ENCODE data around the gene LRP5. TPM values are rescaled to one million over a fixed set of nuclear protein-coding genes. Genes with fewer than 3 reads are reported as not detected.
"Not testable (repeated sequence)": the region's sequence is repeated elsewhere in the genome, so short reads cannot be mapped to it uniquely, and the experiment has no call there.

LRP5 gene
- total RNA-seq, 1 experiment from 2014 or later = 48.8 TPM

GRCh38 chr11:68433541-68433940 lies 121.2 kb downstream of the LRP5 start (continued):
- TF ChIP-seq IRF1 (CRISPR knock-in tag; IDR thresholded peaks at IDR 0.05) (no peak), ZMAT4 (CRISPR knock-in tag; IDR thresholded peaks at IDR 0.05) (no peak), ESRRA (CRISPR knock-in tag; IDR thresholded peaks at IDR 0.05; ENCODE audit: borderline replicate concordance) (no peak), ZNF671 (CRISPR knock-in tag; IDR thresholded peaks at IDR 0.05) (no peak), ZNF121 (CRISPR knock-in tag; IDR thresholded peaks at IDR 0.05) (no peak), NR1H2 (CRISPR knock-in tag; IDR thresholded peaks at IDR 0.05) (no peak), FOXJ3 (CRISPR knock-in tag; IDR thresholded peaks at IDR 0.05; ENCODE audit: borderline replicate concordance) (no peak), FOXP1 (CRISPR knock-in tag; IDR thresholded peaks at IDR 0.05; ENCODE audit: borderline replicate concordance) (no peak), USF2 (CRISPR knock-in tag; IDR thresholded peaks at IDR 0.05) (no peak), SP1 (CRISPR knock-in tag; conservative IDR thresholded peaks at IDR 0.05) (no peak)

- Mint-ChIP-seq H3K36me3 (peaks cover 21% of the 10 kb centered on the region), H3K9me3 (peaks cover 13% of the 10 kb centered on the region)
- CTCF ChIA-PET; POLR2A ChIA-PET; H3K4me3 Mint-ChIP-seq; DNase-seq (ENCODE audit: low spot score); H3K27ac Mint-ChIP-seq; H3K4me1 Mint-ChIP-seq; ATAC-seq; H3K27me3 Mint-ChIP-seq (ENCODE audit: low read depth): not testable (repeated sequence)
Observed at GRCh38 chr11:68434159-68434558, 121.8 kb downstream of the LRP5 start.

- Mint-ChIP-seq H3K27me3 (ENCODE audit: low read depth) (no peaks in the 10 kb centered on the region), H3K27ac (peak overlapping the region; percentile 80; the same call in 1 of the 2 replicates), H3K4me3 (no peak overlapping the region), H3K36me3 (peaks cover 2% of the 10 kb centered on the region; the same call in 1 of the 2 replicates), H3K4me1 (peaks cover 10% of the 10 kb centered on the region), H3K9me3 (no peaks in the 10 kb centered on the region)
- ChIA-PET POLR2A (no interaction called here), CTCF (interaction anchor here (1.5 kb wide), 1 partner anchor 179 kb away, joined by 4 read pairs; no protein-coding TSS in a partner anchor)
- DNase-seq (ENCODE audit: low spot score) (no peak), ATAC-seq (no peak)
- no peak for TF ChIP-seq TEAD1 (CRISPR knock-in tag; IDR thresholded peaks at IDR 0.05)
- TF ChIP-seq RELA (CRISPR knock-in tag; IDR thresholded peaks at IDR 0.05; ENCODE audit: borderline replicate concordance) = peak; percentile 41; the same call in 1 of the 2 replicates
- TF ChIP-seq ELF4 (CRISPR knock-in tag; IDR thresholded peaks at IDR 0.05; ENCODE audit: low read depth) = no peak
- no peak for TF ChIP-seq CREM (CRISPR knock-in tag; IDR thresholded peaks at IDR 0.05)
- TF ChIP-seq SMAD3 (CRISPR knock-in tag; IDR thresholded peaks at IDR 0.05; ENCODE audit: borderline replicate concordance) = no peak
- TF ChIP-seq NFE2L1 (CRISPR knock-in tag; IDR thresholded peaks at IDR 0.05) = no peak
Observed at GRCh38 chr11:68436162-68436888, 123.9 kb downstream of the LRP5 start.

- Mint-ChIP-seq H3K27me3 (ENCODE audit: low read depth) (no peaks in the 10 kb centered on the region), H3K36me3 (peaks cover 8% of the 10 kb centered on the region; the same call in 1 of the 2 replicates), H3K4me1 (peaks cover 18% of the 10 kb centered on the region), H3K27ac (0 out of 2 replicates have a peak overlapping the region, but pooled peaks have one; percentile 47), H3K4me3 (no peak overlapping the region), H3K9me3 (no peaks in the 10 kb centered on the region)
- CTCF ChIA-PET = interaction anchor here (1.5 kb wide), 1 partner anchor 180 kb away, joined by 4 read pairs; no protein-coding TSS in a partner anchor
- no peak for ATAC-seq
- DNase-seq (ENCODE audit: low spot score) = no peak
- POLR2A ChIA-PET = no interaction called here
- TF ChIP-seq SMAD4 (CRISPR knock-in tag; IDR thresholded peaks at IDR 0.05) (no peak), ZBTB21 (CRISPR knock-in tag; IDR thresholded peaks at IDR 0.05; ENCODE audit: borderline replicate concordance) (no peak), STAT6 (CRISPR knock-in tag; conservative IDR thresholded peaks at IDR 0.05; ENCODE audit: low read depth) (no peak), FOXP4 (CRISPR knock-in tag; IDR thresholded peaks at IDR 0.05) (no peak), USF2 (CRISPR knock-in tag; IDR thresholded peaks at IDR 0.05) (no peak)
Observed at GRCh38 chr11:68436985-68437926, 124.9 kb downstream of the LRP5 start.

Data from WTC11 (cell line).